NOMO-1 (cell line): ENCODE results near the gene PRDM12.
"Not testable (repeated sequence)": the region's sequence is repeated elsewhere in the genome, so short reads cannot be mapped to it uniquely, and the experiment has no call there.

Experiments
- DNase-seq, 2 experiments: peaks; one replicate each; lab custom pipeline; 2025; ENCODE audit not compliant: unreplicated experiment in 2 of 2; lab: John Stamatoyannopoulos, UW

The PRDM12 gene

DNA sequence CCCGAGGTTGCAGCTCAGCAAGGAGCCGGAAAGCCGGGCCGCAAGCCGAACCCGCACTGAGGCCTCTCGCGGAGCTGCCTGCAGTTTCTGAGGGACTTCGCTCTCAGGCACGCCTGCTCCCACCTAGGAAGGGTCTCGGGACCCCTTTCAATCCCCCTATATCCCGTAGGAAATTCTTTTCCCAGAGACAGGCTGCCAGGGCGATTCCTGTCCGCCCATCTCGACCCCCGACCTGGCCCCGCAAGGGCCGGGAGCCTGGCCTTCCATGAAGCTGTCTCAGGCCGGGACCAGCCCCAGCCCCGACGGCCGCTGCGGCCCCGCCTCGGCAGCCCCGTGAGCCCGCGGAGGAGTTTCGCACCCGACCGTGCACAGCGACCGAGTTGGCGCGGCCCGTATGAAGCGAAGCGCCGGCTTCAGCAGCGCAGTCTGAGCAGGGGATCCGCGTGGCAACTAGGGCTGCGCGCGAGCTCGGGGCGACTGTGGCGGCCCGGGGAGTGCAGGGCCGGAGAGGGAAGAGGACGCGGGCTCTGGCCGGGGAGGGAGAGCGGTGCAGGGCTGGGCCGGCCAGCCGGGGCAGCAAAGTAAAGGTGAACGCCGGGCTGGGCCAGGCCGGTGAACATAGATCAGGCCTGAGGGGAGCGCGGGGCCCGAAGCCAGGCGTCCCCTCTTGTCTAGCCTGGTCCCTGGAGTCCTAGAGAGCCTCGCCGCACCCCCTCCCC, 977 bp upstream of the PRDM12 start:
- no peak for DNase-seq

DNA sequence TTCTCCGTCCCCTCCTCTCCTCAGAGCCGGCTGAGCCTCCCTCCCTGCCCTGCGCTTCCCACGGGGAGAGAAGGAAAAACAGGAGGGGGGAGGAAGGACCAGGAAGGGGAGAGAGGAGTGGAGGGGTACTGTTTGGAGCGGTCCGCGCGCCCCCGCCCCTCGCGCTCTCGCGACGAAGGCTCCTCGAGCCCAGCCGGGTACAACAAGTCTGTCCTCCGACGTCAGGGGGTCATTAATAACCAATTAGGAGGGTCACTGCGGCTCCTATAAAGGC, 480 bp upstream of the PRDM12 start:
- DNase-seq = no peak

DNA sequence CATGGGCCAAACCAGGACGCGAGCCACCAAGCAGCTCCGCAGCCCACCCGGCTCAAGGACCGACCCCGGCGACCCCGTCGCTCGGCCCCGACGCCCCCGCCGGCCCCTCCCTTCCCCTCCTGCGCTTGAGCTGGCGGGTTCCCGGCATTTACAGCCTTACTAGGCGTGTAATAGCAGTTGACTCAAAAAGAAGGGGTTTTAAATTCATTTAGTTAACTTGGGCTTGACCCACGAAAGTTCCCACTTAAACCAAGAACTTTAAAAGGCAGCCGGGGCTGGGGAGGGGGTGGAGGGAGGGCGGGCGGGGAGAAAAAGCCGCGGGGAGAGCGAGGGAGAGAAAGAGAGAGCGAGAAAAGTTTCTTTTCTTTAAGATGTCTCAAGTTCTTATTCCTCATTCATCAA, 636 bp downstream of the PRDM12 start:
- DNase-seq = no peak

DNA sequence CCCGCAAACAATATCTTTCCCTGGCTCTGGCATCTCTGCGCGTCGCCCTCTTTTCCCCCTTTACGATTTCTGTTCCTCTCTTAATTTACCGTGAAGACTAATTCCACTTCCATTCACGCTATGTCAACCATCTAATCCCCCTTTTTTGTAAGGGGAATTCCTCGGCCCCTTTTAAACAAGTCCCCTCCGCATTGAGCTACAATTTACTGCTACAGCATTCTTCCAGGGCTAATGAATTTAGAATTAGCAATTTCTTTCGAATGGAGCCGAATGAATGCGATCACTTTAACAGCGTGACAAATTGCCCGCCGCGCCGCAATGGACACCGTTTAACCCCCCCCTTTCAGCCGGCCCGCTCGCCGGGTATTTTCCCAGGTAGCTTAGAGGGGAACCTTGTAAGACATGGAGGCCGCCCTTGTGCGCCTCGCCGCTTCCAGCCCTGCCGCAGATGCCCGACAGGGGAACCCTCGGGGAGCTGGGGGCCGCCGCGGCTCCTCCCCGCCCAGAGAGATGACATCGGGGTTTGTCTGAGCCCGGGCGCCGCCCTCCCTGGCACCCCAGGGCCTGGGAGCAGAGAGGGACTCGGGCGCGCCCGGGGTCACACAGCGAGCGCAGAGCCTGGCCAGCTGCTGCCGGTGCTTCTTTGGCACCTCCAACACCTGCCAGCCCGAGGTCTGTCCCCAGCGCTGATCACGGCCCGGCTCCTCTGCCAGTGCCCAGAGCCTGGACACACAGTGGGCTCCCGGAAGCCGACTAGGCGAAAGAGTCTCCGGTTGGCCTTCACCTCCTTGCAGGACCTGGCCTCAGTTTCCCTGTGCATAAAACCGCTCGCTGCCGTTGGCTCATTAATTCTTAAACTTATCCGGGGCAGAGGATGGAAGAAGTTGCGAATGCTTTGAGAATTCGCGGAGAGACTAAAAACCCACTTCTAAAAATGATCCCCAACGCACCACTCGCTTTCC, 1.3 kb downstream of the PRDM12 start:
- no peak for DNase-seq

DNA sequence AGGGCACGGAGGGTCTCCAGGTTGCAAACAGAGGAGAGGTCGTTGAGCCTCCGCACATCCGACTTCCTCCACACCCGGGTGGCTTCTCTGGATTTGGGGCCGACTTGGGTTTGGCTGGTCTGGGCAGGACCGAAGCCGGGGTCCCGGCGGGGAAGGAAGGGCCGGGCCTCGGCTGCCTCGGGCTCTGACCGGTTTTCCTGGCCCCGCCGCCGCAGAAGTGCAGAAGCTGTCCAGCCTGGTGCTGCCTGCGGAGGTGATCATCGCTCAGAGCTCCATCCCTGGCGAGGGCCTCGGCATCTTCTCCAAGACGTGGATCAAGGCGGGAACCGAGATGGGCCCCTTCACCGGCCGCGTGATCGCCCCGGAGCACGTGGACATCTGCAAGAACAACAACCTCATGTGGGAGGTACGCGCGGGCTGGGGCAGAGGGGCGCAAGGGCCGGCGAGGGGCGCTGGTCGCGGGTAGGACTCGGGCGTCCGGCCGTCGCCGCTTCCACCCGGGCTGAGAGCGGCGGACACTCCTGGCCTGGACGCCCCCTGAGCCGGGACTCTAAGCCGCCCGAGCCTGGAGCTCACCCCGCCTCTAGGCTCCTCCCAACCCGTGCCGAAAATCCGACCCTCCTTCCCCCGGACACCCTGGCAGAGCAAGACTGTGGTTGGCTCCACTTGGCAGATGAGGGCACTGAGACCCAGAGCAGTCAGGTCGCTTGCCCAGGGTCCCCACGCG, 2.2 kb downstream of the PRDM12 start:
- DNase-seq = no peak

DNA sequence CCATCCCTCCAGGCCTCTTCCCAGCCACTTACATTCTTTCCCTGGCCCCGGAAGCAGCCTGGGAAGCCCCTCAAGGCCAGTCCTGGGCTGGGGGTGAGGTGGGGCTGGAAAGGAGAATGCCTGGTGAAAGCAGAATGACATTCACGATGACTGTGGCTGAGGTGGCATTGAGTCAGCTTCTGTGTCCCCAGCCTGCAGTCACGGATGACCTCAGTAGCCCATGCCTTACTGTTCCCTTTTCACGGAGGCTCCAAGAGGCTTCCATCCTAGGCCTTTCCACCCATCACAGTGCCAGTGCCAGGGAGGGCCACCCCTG, 2.7 kb downstream of the PRDM12 start:
- DNase-seq = no peak

DNA sequence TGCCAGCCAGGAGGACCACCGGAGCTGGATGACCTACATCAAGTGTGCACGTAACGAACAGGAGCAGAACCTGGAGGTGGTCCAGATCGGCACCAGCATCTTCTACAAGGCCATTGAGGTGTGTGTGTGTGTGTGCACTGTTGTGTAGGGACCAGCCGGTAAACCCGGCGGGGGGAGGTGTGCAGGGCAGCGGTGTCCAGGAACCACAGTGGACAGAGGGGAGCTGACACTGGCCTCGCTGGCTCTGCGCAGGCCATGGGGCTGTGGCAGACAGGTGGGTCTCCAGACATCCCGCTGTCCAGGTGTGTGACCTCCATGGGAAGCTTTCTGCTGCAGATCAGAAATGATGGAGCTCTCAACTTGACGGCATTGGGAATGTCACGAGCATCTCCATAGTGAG, 3.8 kb downstream of the PRDM12 start:
- DNase-seq = no peak

DNA sequence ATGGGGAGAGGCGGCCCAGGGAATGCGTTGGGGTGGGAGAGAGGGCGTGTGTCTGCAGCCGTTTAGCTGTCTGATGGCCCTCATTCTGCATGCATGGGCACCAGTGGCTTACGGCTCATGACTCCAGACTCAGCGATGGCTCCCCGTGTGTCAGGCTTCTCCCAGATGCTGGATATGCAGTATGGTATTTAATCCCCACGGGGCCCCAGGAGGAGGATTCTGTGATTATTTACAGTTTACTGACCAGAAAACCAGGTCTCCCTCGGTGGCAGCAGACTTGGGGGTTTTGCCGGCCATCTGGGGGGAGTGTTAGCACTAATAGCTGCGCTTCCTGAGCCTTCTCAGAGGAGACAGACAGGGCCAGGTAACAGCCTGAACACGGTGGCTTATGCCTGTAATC, 4.3 kb downstream of the PRDM12 start:
- no peak for DNase-seq

DNA sequence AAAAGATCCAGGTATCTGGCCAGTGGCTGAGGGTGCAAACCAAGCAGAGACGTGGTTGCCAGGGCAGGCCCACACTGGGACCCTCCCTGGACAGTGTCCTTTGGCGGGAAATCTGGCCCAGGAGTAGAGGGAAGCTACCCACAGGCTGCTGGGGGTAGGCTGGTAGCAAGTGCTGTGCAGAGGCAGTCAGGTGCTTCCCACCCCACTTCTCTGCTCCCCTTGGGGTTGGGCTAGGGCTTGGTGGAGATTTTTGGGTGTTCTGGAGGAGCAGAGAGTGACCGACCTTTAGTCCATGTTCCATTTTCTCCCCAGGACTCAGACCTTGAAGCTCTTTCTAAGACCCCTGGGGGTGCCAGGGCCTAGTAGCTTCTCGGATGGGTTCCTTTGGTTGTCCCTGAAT, 5.6 kb downstream of the PRDM12 start:
- no peak for DNase-seq

DNA sequence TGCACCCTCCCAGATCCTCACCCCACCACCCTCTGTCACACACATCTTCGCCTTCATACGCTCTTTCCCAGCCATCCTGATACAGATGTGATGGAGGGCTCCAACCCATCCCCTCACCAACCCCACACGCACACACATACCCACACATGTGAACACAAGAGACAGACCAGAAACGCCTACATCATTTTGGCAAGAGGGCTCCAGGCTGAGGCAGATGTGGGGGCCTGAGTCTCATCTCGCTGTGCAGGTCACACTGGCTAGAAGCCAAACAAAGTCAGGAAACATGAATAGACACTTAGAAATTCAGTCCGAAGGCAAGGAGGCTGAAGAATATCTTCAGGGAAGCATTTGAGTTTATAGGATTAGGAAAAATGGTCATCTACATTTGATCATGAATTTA, 6.2 kb downstream of the PRDM12 start:
- no peak for DNase-seq

DNA sequence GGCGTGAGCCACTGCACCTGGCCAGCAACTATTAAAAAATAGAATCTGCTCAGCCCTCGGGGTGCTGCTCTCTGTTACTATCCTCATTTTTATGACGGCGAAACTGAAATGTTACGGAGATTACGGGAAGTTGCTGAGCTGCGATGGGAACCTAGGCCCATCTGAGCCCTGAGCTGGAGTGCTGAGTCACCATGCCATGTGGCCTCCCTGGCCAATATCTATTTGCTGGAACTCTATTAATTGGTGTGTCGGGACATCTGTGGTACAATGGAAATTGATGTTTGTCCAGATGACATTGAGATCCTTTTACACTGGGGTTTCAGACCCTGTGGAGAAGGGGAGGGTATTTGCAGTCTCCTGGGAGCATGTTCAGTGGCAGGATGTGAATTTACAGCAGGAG, 8.1 kb downstream of the PRDM12 start:
- no peak for DNase-seq

DNA sequence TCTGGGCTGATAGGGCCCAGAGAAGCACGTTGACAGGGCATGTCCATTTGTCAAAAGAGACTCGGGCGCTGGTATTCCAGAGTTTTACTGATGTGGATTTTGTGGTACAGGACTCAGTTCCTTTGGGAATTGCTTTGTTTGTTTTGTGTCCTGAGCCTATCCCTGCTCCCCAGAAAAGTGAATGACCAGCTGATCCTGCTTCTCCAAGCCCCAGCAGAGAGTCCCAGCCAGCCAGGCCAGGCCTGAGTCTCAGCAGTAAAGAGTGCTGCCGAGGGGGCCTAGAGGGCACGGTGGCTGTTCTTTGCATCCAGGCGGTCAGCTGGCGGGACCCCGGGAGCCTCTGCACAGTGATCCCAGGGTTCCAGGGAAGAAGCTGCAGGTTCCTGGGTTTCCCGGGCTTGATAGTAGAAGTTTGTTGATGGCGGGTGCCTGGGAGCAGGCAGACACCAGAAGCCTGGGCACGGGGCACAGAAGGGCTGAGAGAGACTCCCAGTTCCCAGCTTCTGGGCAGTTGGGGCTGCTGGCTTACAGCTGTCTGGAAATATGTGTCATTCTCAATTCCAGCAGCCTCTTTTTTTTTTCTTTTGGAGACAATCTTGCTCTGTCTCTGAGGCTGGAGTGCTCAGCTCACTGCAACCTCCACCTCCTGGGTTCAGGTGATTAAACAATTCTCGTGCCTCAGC, 8.7 kb downstream of the PRDM12 start:
- no peak for DNase-seq

DNA sequence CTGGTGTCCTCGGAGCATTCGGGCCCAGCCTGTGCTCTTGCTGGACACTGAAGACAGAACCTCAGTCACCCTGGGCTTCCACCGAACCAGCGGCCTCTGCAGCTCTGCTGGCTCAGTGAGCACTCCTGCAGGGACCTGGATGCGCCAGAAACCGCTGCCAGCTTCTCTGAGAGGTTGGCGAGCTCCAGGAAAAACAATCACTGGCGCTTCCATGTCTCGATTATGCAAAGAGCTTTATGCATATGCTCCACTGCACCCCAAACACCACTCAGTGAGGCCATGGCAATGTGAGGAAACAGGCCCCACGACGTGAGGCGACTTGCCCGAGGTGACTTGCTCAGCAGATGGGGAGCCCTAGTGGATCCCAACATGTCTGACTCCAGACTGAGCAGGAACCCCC, 11.0 kb downstream of the PRDM12 start:
- DNase-seq = no peak

DNA sequence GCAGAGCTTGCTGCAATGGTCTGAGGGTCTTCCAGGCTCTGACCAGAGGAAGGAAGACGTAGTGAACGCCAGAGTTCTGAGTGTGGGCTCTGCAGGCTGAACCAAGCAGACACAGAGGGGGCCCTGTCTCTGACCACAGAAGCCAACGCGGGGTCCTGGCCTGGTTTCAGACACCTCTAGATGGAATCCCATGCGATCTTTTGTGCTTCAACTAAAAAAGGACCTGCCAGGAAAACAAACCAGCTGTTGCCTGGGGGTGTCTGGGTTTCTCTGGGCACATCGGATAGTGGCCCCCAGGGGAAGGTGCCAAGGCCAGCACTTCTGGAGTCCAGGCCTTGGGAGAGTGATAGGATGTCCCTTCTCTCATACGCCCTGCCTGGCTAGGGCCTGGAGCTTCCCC, 12.9 kb downstream of the PRDM12 start:
- no peak for DNase-seq

DNA sequence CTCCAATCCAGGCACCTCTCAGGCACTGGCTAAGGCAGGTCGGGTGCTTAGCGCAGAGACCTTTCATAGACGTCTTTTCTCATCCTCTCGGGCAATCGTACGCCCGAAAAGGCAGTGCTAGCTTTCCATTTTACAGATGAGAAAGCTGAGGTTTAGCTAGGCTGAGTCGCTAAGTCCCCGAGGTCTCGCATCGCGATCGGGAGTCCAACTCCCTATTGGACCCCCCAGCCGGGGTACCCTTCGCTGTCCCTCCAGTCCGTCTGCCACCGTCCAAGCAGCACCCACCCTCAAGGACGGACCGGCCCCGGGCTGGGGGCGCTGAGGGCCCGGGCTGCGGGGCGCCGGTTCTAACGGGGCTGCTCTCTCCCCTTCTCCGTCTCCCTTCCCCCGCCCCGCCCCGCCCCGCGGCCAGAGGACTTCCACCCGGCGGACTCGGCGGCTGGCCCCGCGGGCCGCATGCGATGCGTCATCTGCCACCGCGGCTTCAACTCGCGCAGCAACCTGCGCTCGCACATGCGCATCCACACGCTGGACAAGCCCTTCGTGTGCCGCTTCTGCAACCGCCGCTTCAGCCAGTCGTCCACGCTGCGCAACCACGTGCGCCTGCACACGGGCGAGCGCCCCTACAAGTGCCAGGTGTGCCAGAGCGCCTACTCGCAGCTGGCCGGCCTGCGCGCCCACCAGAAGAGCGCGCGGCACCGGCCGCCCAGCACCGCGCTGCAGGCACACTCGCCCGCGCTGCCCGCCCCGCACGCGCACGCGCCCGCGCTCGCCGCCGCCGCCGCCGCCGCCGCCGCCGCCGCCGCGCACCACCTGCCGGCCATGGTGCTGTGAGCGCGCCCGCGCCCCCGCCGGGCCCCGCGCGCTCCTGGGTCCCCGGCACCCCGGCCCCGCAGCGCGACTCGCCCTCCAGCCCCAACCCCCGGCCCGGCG, 16.7 kb downstream of the PRDM12 start:
- peak; percentile 79 to 83 for DNase-seq

DNA sequence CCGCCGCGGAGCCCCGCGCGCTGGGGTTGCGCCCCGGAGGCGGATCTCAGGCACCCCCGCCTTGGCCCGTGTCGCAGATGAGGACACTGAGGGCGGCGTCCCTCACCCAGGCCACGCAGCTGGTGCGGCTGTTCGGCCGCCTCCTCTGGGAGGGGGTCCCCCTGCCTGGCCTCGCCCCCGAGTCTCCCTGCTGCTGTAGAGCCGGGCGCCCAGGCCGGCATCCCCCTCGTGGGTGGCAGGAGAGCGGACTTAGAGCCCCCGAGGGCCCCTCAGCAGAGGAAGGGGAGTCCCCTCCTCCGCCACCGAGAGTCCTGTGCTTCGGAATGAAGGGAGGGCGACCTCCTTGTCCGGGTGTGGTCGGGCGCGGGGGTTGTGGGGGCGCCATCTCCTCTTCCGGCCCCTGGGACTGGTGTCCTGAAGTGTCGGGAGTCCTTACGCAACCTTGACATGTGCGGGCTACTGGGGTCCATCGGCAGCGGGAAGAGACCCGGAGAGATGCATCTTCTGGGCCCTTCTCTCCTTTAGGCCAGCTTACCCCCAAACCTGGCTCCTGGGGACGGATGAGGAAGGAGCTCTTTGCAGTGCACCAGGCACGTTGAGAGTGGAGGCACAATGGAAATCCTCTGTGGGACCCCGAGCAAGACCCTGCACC, 17.5 kb downstream of the PRDM12 start:
- DNase-seq = no peak

DNA sequence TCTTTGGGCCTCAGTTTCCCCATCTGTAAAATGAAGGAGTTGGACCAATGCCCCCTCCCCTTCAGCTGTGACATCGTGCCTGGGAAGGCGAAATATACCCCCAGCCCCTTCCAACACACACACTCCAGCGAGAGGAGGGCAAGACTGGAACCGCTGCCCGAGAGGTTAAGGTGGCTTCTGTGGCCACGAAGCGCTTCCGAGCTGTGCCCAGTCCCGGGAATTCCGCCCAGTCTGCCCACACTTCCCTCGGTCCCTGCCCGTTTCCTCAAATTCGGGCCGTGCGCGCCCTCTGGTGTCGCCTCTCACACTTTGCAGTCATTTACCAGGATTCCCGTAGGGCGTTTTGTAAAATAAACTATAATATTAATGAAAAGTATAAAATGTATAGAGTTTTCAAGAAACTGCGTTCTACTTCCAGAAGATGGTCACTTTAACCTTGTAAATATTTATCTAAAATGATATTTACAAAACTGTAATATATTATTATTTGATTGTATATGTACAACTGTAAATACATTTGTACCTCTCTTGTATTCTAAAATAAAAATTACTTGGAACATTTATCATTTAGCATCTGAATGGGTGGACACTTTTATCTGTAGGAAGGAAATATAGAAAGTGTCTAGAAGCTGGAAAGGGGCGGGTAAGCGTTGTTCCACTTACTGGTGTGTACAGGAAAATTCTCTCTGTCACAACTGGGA, 18.2 kb downstream of the PRDM12 start:
- peak; percentile 38 to 47 for DNase-seq

DNA sequence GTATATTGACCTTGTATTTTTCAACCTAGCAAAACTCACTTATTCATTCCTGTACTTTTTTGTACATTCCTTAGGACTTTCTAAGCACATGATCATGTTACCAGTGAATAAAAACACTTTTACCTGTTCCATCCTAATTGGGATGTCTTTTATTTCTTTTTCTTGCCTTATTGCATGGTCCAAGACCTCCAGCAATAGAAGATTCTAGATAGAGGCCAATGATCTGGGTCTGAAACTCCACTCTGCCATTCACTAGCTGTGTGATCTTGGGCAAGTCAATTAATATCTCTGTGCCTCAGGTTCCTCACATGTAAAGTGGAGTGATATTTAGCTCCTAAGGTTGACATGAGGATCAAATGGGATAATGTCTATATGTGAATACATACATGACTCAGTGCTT, 20.7 kb downstream of the PRDM12 start:
- no peak for DNase-seq

DNA sequence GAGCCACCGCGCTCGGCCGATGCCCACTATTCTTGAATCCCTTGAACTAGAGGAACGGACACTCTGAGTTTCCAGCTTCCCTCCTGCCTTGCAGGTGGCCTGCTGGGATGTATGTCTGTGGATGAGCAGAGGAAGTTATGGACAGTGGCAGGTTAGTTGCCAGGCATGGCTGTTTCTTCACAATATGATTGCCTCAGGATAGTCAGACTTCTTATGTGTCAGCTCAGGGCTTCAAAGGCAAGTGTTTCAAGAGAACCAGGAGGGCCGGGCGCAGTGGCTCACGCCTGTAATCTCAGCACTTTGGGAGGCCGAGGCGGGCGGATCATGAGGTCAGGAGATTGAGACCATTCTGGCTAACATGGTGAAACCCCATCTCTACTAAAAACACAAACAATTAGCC, 21.6 kb downstream of the PRDM12 start:
- DNase-seq = not testable (repeated sequence)
